Measurements from ENCODE around the gene GLYR1. TPM values are rescaled to one million over a fixed set of nuclear protein-coding genes. Genes with fewer than 3 reads are reported as not detected.

The GLYR1 gene
- total and polyA plus RNA-seq, 2 donors from 2014 or later: 47.9 to 119 TPM

DNA sequence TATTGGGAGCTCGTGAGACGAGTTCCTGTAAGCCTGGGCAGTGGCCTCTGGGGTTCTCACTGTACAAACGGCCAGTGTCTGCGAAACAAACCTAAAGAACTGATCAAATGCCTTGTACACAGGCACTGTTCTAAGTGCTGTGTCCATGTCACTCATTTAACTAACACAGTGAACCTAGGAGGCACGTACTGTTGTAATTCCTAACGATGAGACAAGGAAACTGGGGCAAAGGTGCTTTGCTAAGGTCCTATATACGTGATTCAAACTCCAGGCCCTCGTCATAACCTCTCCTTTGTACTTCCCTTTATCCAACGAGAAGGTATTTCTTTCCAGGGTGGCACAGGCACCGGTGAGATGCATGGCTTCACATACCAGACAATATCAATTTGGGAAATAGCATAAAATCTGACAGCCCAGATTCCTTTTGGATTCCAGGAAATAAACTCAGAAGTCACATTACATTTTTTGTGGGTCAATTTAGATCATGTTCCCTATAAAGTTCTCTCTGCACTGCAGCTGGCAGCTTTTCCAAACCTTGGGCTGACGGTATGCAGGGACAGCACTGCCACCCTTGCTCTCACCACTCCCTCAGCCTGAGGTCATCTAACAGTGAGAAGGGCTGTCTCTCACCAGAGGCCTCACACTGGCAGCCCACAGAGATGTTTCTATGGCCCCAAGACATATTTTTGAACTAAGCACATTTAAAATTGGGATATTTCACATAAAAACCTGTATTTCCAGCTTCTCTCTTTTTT lies 18.3 kb downstream of the GLYR1 start:
- FAIRE-seq (no peak), DNase-seq (no peak)
- Histone ChIP-seq H3K27me3 (ENCODE audit: control insufficient read depth, insufficient read depth, low read length) (no peaks in the 10 kb centered on the region), H3K9ac (ENCODE audit: low read length in 3 of 3) (no peak overlapping the region), H3K27ac (ENCODE audit: low read depth in 2 of 2, low read length in 2 of 2) (no peak overlapping the region), H3K36me3 (ENCODE audit: control insufficient read depth in 2 of 3, insufficient read depth in 3 of 3, low read length in 3 of 3) (peaks cover 6 to 68% (median 41%) of the 10 kb centered on the region in 3 donors), H3K4me1 (ENCODE audit: control insufficient read depth in 2 of 3, insufficient read depth in 2 of 3, low read depth in 1 of 3, low read length in 3 of 3) (no peaks in the 10 kb centered on the region), H3K9me3 (ENCODE audit: control insufficient read depth in 2 of 3, insufficient read depth in 1 of 3, low read length in 3 of 3) (no peaks in the 10 kb centered on the region), H3K4me3 (ENCODE audit: low read length in 3 of 3) (no peak overlapping the region)
- TF ChIP-seq, protein P1, sequence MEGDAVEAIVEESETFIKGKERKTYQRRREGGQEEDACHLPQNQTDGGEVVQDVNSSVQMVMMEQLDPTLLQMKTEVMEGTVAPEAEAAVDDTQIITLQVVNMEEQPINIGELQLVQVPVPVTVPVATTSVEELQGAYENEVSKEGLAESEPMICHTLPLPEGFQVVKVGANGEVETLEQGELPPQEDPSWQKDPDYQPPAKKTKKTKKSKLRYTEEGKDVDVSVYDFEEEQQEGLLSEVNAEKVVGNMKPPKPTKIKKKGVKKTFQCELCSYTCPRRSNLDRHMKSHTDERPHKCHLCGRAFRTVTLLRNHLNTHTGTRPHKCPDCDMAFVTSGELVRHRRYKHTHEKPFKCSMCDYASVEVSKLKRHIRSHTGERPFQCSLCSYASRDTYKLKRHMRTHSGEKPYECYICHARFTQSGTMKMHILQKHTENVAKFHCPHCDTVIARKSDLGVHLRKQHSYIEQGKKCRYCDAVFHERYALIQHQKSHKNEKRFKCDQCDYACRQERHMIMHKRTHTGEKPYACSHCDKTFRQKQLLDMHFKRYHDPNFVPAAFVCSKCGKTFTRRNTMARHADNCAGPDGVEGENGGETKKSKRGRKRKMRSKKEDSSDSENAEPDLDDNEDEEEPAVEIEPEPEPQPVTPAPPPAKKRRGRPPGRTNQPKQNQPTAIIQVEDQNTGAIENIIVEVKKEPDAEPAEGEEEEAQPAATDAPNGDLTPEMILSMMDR (IDR thresholded peaks at IDR 0.05; ENCODE audit: borderline replicate concordance, extremely low read depth, insufficient read depth): no peak
- intact Hi-C loops (cut with DNase I): no loop called here

DNA sequence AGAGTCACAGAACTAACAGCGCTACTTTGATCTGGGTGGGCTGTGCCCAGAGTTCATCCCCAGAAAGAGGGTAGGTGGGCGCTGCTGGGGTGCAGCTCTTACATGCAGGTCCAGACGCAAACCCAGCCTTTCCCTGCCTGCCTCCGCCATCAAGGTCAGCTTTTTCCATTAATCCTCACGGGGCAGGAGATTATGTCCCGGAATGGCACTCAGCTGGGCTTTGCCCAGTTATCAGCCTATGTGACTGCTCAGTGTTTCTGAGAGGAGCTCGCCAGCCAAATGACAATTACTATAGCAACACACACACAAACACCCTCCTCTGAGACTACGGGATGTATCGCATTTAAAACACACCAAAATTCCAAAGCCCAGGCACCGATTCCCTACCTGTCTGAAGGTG lies 20.1 kb downstream of the GLYR1 start:
- TF ChIP-seq, protein P1 (IDR thresholded peaks at IDR 0.05; ENCODE audit: borderline replicate concordance, extremely low read depth, insufficient read depth): no peak
- Histone ChIP-seq H3K4me1 (ENCODE audit: control insufficient read depth in 2 of 3, insufficient read depth in 2 of 3, low read depth in 1 of 3, low read length in 3 of 3) (no peaks in the 10 kb centered on the region), H3K36me3 (ENCODE audit: control insufficient read depth in 2 of 3, insufficient read depth in 3 of 3, low read length in 3 of 3) (peaks cover 2 to 69% (median 36%) of the 10 kb centered on the region in 3 donors), H3K27ac (ENCODE audit: low read depth in 2 of 2, low read length in 2 of 2) (no peak overlapping the region), H3K9me3 (ENCODE audit: control insufficient read depth in 2 of 3, insufficient read depth in 1 of 3, low read length in 3 of 3) (no peaks in the 10 kb centered on the region), H3K9ac (ENCODE audit: low read length in 3 of 3) (no peak overlapping the region), H3K4me3 (ENCODE audit: low read length in 3 of 3) (no peak overlapping the region), H3K27me3 (ENCODE audit: control insufficient read depth, insufficient read depth, low read length) (no peaks in the 10 kb centered on the region)
- intact Hi-C loops (cut with DNase I): no loop called here
- DNase-seq: no peak
- no peak for FAIRE-seq

DNA sequence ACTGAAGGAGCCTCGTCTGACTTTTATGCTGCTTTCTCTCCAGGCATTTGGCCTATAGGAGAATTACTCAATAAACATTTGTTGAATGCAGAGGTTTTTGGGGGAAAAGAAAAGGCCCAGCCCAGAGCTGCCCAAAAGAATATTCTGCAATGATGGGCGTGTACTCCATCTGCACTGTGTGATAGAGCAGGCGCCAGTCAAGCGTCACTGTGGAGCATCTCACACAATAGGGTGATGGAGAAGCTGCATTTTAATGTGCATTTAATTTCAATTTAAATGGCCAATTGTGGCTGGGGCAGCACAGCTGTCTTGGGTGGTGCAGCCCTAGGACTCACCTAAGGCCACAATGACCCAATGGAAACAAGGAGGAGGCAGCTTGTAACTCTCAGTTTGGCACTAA lies 20.6 kb downstream of the GLYR1 start:
- H3K27ac ChIP-seq (ENCODE audit: low read depth in 2 of 2, low read length in 2 of 2): no peak overlapping the region
- H3K4me3 ChIP-seq (ENCODE audit: low read length in 3 of 3): no peak overlapping the region
- no peak for DNase-seq
- H3K36me3 ChIP-seq (ENCODE audit: control insufficient read depth in 2 of 3, insufficient read depth in 3 of 3, low read length in 3 of 3): peaks cover 6 to 68% (median 37%) of the 10 kb centered on the region in 3 donors
- TF ChIP-seq, protein P1 (IDR thresholded peaks at IDR 0.05; ENCODE audit: borderline replicate concordance, extremely low read depth, insufficient read depth): no peak
- FAIRE-seq: no peak
- no peak overlapping the region for H3K9ac ChIP-seq (ENCODE audit: low read length in 3 of 3)
- H3K4me1 ChIP-seq (ENCODE audit: control insufficient read depth in 2 of 3, insufficient read depth in 2 of 3, low read depth in 1 of 3, low read length in 3 of 3): no peaks in the 10 kb centered on the region
- H3K27me3 ChIP-seq (ENCODE audit: control insufficient read depth, insufficient read depth, low read length): no peaks in the 10 kb centered on the region
- intact Hi-C loops (cut with DNase I): no loop called here
- H3K9me3 ChIP-seq (ENCODE audit: control insufficient read depth in 2 of 3, insufficient read depth in 1 of 3, low read length in 3 of 3): no peaks in the 10 kb centered on the region

Data from kidney (tissue), 14 donors.